ENCODE measurements around the gene SREBF1. TPM values are rescaled to one million over a fixed set of nuclear protein-coding genes. Genes with fewer than 3 reads are reported as not detected.
A peak's percentile ranks its signal among the peaks of the same experiment; 100 is the strongest.

SREBF1 gene
- total and polyA plus RNA-seq, 10 of the 15 experiments (the other 5 are each of a cell fraction or from before 2014, with no cell fraction given), result 1.4 to 84.6 (median 20.4) TPM

- Histone ChIP-seq H3K79me2 (ENCODE audit: control insufficient read depth, insufficient read depth, low read length) (no peaks in the 10 kb centered on the region; the same call in 1 of the 2 replicates), H4K20me1 (ENCODE audit: control insufficient read depth, insufficient read depth) (no peaks in the 10 kb centered on the region; the same call in 1 of the 2 replicates), H3K36me3 (ENCODE audit: control insufficient read depth in 2 of 2, insufficient read depth in 2 of 2, low read length in 1 of 2) (peaks cover 0 to 9% of the 10 kb centered on the region in 2 experiments; a peak in 2 of 4 replicates), H3K27ac (ENCODE audit: control insufficient read depth, insufficient read depth) (peak overlapping the region; percentile 41), H2AFZ (ENCODE audit: control insufficient read depth, low read depth, low read length) (no peak overlapping the region; the same call in 1 of the 2 replicates), H3K4me3 (no peak overlapping the region), H3K4me2 (ENCODE audit: control insufficient read depth, insufficient read depth) (peak overlapping the region; percentile 31; the same call in 1 of the 2 replicates), H3K4me1 (ENCODE audit: control insufficient read depth, insufficient read depth, low read length) (peaks cover 18% of the 10 kb centered on the region), H3K9ac (ENCODE audit: control insufficient read depth, insufficient read depth, low read length) (peak overlapping the region; percentile 47), H3K9me3 (replicated peaks; ENCODE audit: control insufficient read depth, insufficient read depth, low read length) (no peaks in the 10 kb centered on the region), H3K27me3 (replicated peaks in 1 of 2; ENCODE audit: control insufficient read depth in 2 of 2, insufficient read depth in 2 of 2, low read length in 1 of 2) (no peaks in the 10 kb centered on the region)
- TF ChIP-seq NR2F1 (conservative IDR thresholded peaks at IDR 0.05) (no peak), NFXL1 (IDR thresholded peaks at IDR 0.05; ENCODE audit: borderline replicate concordance) (no peak), MAX (IDR thresholded peaks at IDR 0.05; ENCODE audit: low read depth, low read length) (no peak), E2F8 (IDR thresholded peaks at IDR 0.05; ENCODE audit: low read depth, partially characterized antibody) (no peak), MTA2 (IDR thresholded peaks at IDR 0.05; ENCODE audit: low read depth) (no peak), ZNF207 (IDR thresholded peaks at IDR 0.05; ENCODE audit: borderline replicate concordance) (no peak), SIN3A (IDR thresholded peaks at IDR 0.05; ENCODE audit: low read depth, low read length) (no peak), CREB1 (IDR thresholded peaks at IDR 0.05; ENCODE audit: low read depth) (no peak), BMI1 (IDR thresholded peaks at IDR 0.05; ENCODE audit: borderline replicate concordance) (no peak), EGR1 (IDR thresholded peaks at IDR 0.05; ENCODE audit: borderline replicate concordance in 1 of 2, low read depth in 2 of 2, low read length in 2 of 2) (no peak), ZBED1 (IDR thresholded peaks at IDR 0.05; ENCODE audit: borderline replicate concordance) (no peak), CBX5 (IDR thresholded peaks at IDR 0.05; ENCODE audit: low read depth) (no peak), SREBF2 (IDR thresholded peaks at IDR 0.05; ENCODE audit: low read length) (no peak), ZSCAN29 (IDR thresholded peaks at IDR 0.05) (no peak), POLR2AphosphoS5 (IDR thresholded peaks at IDR 0.05; ENCODE audit: low read length) (no peak)
- TF ChIP-seq, protein P1, sequence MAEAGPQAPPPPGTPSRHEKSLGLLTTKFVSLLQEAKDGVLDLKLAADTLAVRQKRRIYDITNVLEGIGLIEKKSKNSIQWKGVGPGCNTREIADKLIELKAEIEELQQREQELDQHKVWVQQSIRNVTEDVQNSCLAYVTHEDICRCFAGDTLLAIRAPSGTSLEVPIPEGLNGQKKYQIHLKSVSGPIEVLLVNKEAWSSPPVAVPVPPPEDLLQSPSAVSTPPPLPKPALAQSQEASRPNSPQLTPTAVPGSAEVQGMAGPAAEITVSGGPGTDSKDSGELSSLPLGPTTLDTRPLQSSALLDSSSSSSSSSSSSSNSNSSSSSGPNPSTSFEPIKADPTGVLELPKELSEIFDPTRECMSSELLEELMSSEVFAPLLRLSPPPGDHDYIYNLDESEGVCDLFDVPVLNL (IDR thresholded peaks at IDR 0.05; ENCODE audit: low read depth, low read length), result no peak
- TF ChIP-seq, protein P2, sequence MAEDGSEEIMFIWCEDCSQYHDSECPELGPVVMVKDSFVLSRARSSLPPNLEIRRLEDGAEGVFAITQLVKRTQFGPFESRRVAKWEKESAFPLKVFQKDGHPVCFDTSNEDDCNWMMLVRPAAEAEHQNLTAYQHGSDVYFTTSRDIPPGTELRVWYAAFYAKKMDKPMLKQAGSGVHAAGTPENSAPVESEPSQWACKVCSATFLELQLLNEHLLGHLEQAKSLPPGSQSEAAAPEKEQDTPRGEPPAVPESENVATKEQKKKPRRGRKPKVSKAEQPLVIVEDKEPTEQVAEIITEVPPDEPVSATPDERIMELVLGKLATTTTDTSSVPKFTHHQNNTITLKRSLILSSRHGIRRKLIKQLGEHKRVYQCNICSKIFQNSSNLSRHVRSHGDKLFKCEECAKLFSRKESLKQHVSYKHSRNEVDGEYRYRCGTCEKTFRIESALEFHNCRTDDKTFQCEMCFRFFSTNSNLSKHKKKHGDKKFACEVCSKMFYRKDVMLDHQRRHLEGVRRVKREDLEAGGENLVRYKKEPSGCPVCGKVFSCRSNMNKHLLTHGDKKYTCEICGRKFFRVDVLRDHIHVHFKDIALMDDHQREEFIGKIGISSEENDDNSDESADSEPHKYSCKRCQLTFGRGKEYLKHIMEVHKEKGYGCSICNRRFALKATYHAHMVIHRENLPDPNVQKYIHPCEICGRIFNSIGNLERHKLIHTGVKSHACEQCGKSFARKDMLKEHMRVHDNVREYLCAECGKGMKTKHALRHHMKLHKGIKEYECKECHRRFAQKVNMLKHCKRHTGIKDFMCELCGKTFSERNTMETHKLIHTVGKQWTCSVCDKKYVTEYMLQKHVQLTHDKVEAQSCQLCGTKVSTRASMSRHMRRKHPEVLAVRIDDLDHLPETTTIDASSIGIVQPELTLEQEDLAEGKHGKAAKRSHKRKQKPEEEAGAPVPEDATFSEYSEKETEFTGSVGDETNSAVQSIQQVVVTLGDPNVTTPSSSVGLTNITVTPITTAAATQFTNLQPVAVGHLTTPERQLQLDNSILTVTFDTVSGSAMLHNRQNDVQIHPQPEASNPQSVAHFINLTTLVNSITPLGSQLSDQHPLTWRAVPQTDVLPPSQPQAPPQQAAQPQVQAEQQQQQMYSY (CRISPR knock-in tag; IDR thresholded peaks at IDR 0.05), result no peak
- in situ Hi-C loops (cut with MboI) (no loop called here), intact Hi-C loops (cut with micrococcal nuclease; ENCODE audit: unreplicated experiment) (no loop called here)
- SMC1A ChIA-PET (ENCODE audit: uncharacterized antibody, unreplicated experiment), result no interaction called here
- CTCF ChIA-PET, result interaction anchor here (1.1 kb wide), 1 partner anchor 35 kb away, joined by 3 read pairs; no protein-coding TSS in a partner anchor
- POLR2A ChIA-PET, result no interaction called here
- DNase-seq (ENCODE audit: low read depth, low spot score) (no peak), FAIRE-seq (no peak), ATAC-seq (no peak)
- RAD21 ChIA-PET (ENCODE audit: unreplicated experiment), result no interaction called here
- 67% methylated on average over 2 of the region's 4 CpGs for WGBS (ENCODE audit: insufficient coverage, insufficient replicate concordance, low lambda C conversion rate, missing lambda C conversion rate)
- BruUV-seq (replicated peaks), result no TSS peak
These were observed 70.1 kb downstream of the SREBF1 start for GRCh38 chr17:17766744-17767120.

Data from GM12878 (cell line).